Right lobe of liver (tissue), 4 donors: ENCODE data around the gene PPIL1.

Experiments used
- CTCF ChIP-seq, 4 donors: fragments of 200-600 bp in 3 of 4; fragments of 450-650 bp in 1 of 4; IDR thresholded peaks; one replicate each; pipeline versions ENCODE4 v1.5.1 to v1.8.0; 2016 to 2022; ENCODE audit warnings: antibody characterized with exemption in 4 of 4, mild to moderate bottlenecking in 2 of 4
- POLR2A ChIP-seq: fragments of 450-650 bp; IDR thresholded peaks from one replicate; pipeline ENCODE4 v1.6.1; 2017; ENCODE audit warnings: antibody characterized with exemption, mild to moderate bottlenecking
- donor health status: DM: no; HTN: no; CAD: no.
- donor health status: DM: no; HTN: no; CAD: no.
- donor health status: DM: no; HTN: yes; CAD: no.

GRCh38 chr6:36862848-36863382, 11.7 kb downstream of the PPIL1 start:
- TF ChIP-seq CTCF (IDR thresholded peaks at IDR 0.05) (no peak), POLR2A (no peak)
